ENCODE measurements around the gene GLIPR2. TPM values are rescaled to one million over a fixed set of nuclear protein-coding genes. Genes with fewer than 3 reads are reported as not detected.
"Not testable (repeated sequence)": the region's sequence is repeated elsewhere in the genome, so short reads cannot be mapped to it uniquely, and the experiment has no call there.

GLIPR2 gene
- total and polyA plus RNA-seq, 11 donors = 4.7 to 33.0 (median 7.6) TPM

- TF ChIP-seq CTCF (IDR thresholded peaks at IDR 0.05) (no peak), POLR2A (IDR thresholded peaks at IDR 0.05) (no peak)
- H3K4me1 ChIP-seq = peaks cover 0 to 39% (median 0%) of the 10 kb centered on the region in 12 donors
- no peaks in the 10 kb centered on the region for H3K9me3 ChIP-seq
- DNase-seq = no peak
- H3K36me3 ChIP-seq = peaks cover 0 to 16% (median 8%) of the 10 kb centered on the region in 9 donors
- no peaks in the 10 kb centered on the region for H3K27me3 ChIP-seq
- H3K4me3 ChIP-seq = no peak overlapping the region
- WGBS, 4 donors = 77 to 81% (median 79%) methylated on average over 5 of the region's 5 CpGs
- intact Hi-C loops (cut with DNase I) = loop anchor here in 1 of 10 donors (10.0 kb wide), 1 partner anchor 47 kb away; no protein-coding TSS in a partner anchor
- peak in 3 of 4 donors; percentile 35 to 73 (median 65) for ATAC-seq
- H3K27ac ChIP-seq = peak overlapping the region in 1 of 12 donors; percentile 69
These were observed 8.8 kb upstream of the GLIPR2 start for GRCh38 chr9:36127652-36128244.

- Histone ChIP-seq H3K9me3 (no peaks in the 10 kb centered on the region), H3K36me3 (peaks cover 0 to 10% (median 2%) of the 10 kb centered on the region in 9 donors), H3K27me3 (no peaks in the 10 kb centered on the region), H3K4me1 (peaks cover 0 to 39% (median 0%) of the 10 kb centered on the region in 12 donors), H3K4me3 (no peak overlapping the region), H3K27ac (peak overlapping the region in 1 of 12 donors; percentile 69)
- no peak for TF ChIP-seq CTCF (IDR thresholded peaks at IDR 0.05)
- TF ChIP-seq POLR2A (IDR thresholded peaks at IDR 0.05) = no peak
- WGBS, 4 donors = 66 to 79% (median 73%) methylated on average over 8 of the region's 8 CpGs
- no peak for ATAC-seq
- no peak for DNase-seq
- intact Hi-C loops (cut with DNase I) = loop anchor here in 1 of 10 donors (10.0 kb wide), 1 partner anchor 46 kb away; no protein-coding TSS in a partner anchor
These were observed 8.2 kb upstream of the GLIPR2 start for GRCh38 chr9:36128349-36128748.

- WGBS, 4 donors = 90 to 96% (median 92%) methylated on average over 12 of the region's 12 CpGs
- intact Hi-C loops (cut with DNase I) = loop anchor here in 1 of 10 donors (10.0 kb wide), 1 partner anchor 46 kb away; no protein-coding TSS in a partner anchor
- no peak for DNase-seq
These were observed 7.4 kb upstream of the GLIPR2 start for GRCh38 chr9:36129139-36129538.

GRCh38 chr9:36131666-36132065 is 4.9 kb upstream of the GLIPR2 start:
- intact Hi-C loops (cut with DNase I); ATAC-seq; H3K36me3 ChIP-seq; H3K27ac ChIP-seq; H3K27me3 ChIP-seq; H3K9me3 ChIP-seq; H3K4me3 ChIP-seq; DNase-seq: not testable (repeated sequence)
- peaks cover 0 to 40% (median 6%) of the 10 kb centered on the region in 12 donors for H3K4me1 ChIP-seq
- WGBS, 4 donors = 88 to 94% (median 93%) methylated on average over 7 of the region's 7 CpGs

More at GRCh38 chr9:36129139-36129538, 7.4 kb upstream of the GLIPR2 start:
- Histone ChIP-seq H3K4me3 (no peak overlapping the region), H3K36me3 (peaks cover 0 to 3% (median 0%) of the 10 kb centered on the region in 9 donors), H3K9me3 (no peaks in the 10 kb centered on the region), H3K27ac (no peak overlapping the region), H3K27me3 (no peaks in the 10 kb centered on the region), H3K4me1 (peaks cover 0 to 39% (median 0%) of the 10 kb centered on the region in 12 donors)
- TF ChIP-seq CTCF (IDR thresholded peaks at IDR 0.05) (no peak), POLR2A (IDR thresholded peaks at IDR 0.05) (no peak)
- no peak for ATAC-seq

Measured in heart left ventricle (tissue), 16 donors.